Transverse colon (tissue), 4 donors: ENCODE measurements around the gene RHOBTB1. TPM values are rescaled to one million over a fixed set of nuclear protein-coding genes. Genes with fewer than 3 reads are reported as not detected.

Experiments used
- DNase-seq: peaks from one replicate; pipeline ENCODE4 v3.0.0-alpha.2; 2019
- H3K27ac ChIP-seq, 4 donors: fragments of 200-600 bp; sonication (generic); 2 replicates each; pipeline ENCODE4 v1.5.1; 2016 to 2018; ENCODE audit warnings: inconsistent platforms in 4 of 4
- H3K27me3 ChIP-seq: fragments of 200-600 bp; sonication (generic); 2 replicates; pipeline ENCODE4 v1.5.1; 2017; ENCODE audit warnings: inconsistent platforms
- H3K36me3 ChIP-seq, 4 donors: fragments of 200-600 bp; sonication (generic); 2 replicates each; pipeline ENCODE4 v1.5.1; 2017 to 2019; ENCODE audit warnings: inconsistent platforms in 4 of 4
- H3K4me1 ChIP-seq, 4 donors: fragments of 200-600 bp; sonication (generic); 2 replicates each; pipeline ENCODE4 v1.5.1; 2017 to 2020; ENCODE audit warnings: inconsistent platforms in 4 of 4
- H3K4me3 ChIP-seq, 4 donors: fragments of 200-600 bp; sonication (generic); 1 replicate in 1 of 4; 2 replicates in 3 of 4; pipeline versions ENCODE4 v1.5.1 to v1.6.1; 2017 to 2019; ENCODE audit warnings: inconsistent platforms in 4 of 4
- H3K9me3 ChIP-seq, 2 donors: fragments of 200-600 bp; sonication (generic); 2 replicates each; pipeline ENCODE4 v1.5.1; 2017 to 2019; ENCODE audit warnings: inconsistent platforms in 2 of 2
- EP300 ChIP-seq: sonication (generic); formaldehyde crosslinking; IDR thresholded peaks from one replicate; pipeline ENCODE4 v1.6.1; 2017; ENCODE audit warnings: antibody characterized with exemption, low read depth
- POLR2A ChIP-seq: fragments of 450-650 bp; IDR thresholded peaks from one replicate; pipeline ENCODE4 v1.6.1; 2016; ENCODE audit warnings: antibody characterized with exemption, mild to moderate bottlenecking, moderate library complexity
- POLR2AphosphoS5 ChIP-seq, 3 donors: sonication (generic); formaldehyde crosslinking; IDR thresholded peaks; one replicate each; pipeline ENCODE4 v1.6.1; 2016; ENCODE audit warnings: antibody characterized with exemption in 3 of 3
- WGBS, 2 donors: methylation state at CpG; one replicate each; pipeline ENCODE4 v1.1.5; 2018; ENCODE audit warnings: low coverage in 1 of 2; 5-methylcytosine and 5-hydroxymethylcytosine counted together
- in situ Hi-C, 4 donors: fragments of 200-750 bp; cut with MboI; loops; one replicate each; pipeline versions ENCODE4 v1.15.0 to v1.15.1; 2017; ENCODE audit warnings: low sequenced_read_pairs in 3 of 4, low pct_ligation_motif_present in 1 of 4, low pct_unique_long_range_greater_than_20kb in 1 of 4
- intact Hi-C: fragments of 100-400 bp; cut with DNase I; formaldehyde crosslinking; loops from one replicate; pipeline ENCODE4 v1.15.1; 2023; ENCODE audit warnings: low total_unique reads
- total RNA-seq, 4 donors: library from RNA; depleted of rRNA; stranded (reverse); fragments of >200 nt; gene quantifications; one replicate each; pipeline ENCODE4 v1.1.0, GENCODE V29; 2016
- TF ChIP-seq, protein P1 (sequence below), 5 experiments: fragments of 200-600 bp in 3 of 5; fragments of 450-650 bp in 2 of 5; sonication (generic) in 3 of 5; IDR thresholded peaks; 1 replicate in 2 of 5; 2 replicates in 3 of 5; pipeline ENCODE4 v1.5.1; 2016 to 2017; ENCODE audit warnings: antibody characterized with exemption in 5 of 5, inconsistent platforms in 3 of 5, mild to moderate bottlenecking in 2 of 5, moderate library complexity in 1 of 5

Gene RHOBTB1
- total RNA-seq, 4 donors from 2014 or later, result 4.0 to 13.1 (median 9.0) TPM

DNA sequence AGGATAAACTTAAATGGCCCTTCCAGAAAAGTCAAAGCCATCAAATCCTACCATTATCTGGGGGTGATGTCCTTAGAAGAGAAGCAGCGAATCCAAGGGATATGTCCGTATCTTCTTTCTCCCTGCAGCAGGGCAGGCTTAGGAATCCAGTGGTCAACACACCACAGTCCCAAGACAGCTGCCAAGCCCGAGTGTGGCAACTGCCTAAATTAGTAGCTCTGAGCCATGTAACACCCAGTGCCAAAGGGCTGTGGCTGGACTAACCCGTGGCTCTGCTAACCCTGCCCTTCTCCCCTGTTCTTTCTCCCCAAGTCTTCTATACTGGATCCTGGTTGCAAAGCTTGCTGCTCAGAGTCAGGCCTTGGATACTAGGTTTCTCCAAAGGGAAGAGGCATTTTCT is 90.9 kb downstream of the RHOBTB1 start:
- Histone ChIP-seq H3K27ac (no peak overlapping the region), H3K4me1 (peaks cover 0 to 4% (median 0%) of the 10 kb centered on the region in 4 donors), H3K4me3 (no peak overlapping the region), H3K27me3 (no peaks in the 10 kb centered on the region), H3K36me3 (no peaks in the 10 kb centered on the region), H3K9me3 (peaks cover 0 to 5% of the 10 kb centered on the region in 2 donors)
- DNase-seq, result no peak
- intact Hi-C loops (no loop called here), in situ Hi-C loops (no loop called here)
- TF ChIP-seq, protein P1, sequence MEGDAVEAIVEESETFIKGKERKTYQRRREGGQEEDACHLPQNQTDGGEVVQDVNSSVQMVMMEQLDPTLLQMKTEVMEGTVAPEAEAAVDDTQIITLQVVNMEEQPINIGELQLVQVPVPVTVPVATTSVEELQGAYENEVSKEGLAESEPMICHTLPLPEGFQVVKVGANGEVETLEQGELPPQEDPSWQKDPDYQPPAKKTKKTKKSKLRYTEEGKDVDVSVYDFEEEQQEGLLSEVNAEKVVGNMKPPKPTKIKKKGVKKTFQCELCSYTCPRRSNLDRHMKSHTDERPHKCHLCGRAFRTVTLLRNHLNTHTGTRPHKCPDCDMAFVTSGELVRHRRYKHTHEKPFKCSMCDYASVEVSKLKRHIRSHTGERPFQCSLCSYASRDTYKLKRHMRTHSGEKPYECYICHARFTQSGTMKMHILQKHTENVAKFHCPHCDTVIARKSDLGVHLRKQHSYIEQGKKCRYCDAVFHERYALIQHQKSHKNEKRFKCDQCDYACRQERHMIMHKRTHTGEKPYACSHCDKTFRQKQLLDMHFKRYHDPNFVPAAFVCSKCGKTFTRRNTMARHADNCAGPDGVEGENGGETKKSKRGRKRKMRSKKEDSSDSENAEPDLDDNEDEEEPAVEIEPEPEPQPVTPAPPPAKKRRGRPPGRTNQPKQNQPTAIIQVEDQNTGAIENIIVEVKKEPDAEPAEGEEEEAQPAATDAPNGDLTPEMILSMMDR (IDR thresholded peaks at IDR 0.05), result no peak
- TF ChIP-seq POLR2A (no peak), POLR2AphosphoS5 (IDR thresholded peaks at IDR 0.05) (no peak), EP300 (no peak)
- 40 to 84% methylated on average over 1 to 4 of the region's 4 CpGs for WGBS, 2 donors

DNA sequence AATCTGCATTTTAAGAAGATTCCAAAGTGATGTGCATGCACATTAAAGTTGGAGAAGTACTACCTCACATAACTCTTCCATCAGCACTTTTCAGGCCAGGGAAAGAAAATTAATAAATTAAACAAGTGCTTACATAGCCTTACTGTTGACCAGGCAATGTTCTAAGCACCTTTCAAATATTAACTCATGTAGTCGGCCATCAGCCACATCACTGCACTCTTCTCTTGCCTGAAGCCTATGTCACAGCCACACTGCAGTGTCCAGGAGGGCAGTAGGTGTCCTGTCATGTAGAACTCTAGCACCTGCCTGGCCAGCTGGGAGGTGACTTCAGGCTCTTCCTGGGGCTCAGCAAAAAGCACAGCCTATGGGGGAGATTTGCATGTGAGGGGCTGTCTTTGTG is 94.2 kb downstream of the RHOBTB1 start:
- no peak for DNase-seq
- intact Hi-C loops (no loop called here), in situ Hi-C loops (no loop called here)
- H3K27ac ChIP-seq, result no peak overlapping the region
- H3K9me3 ChIP-seq, result no peaks in the 10 kb centered on the region
- TF ChIP-seq EP300, result no peak
- no peak for TF ChIP-seq POLR2AphosphoS5 (IDR thresholded peaks at IDR 0.05)
- no peak for TF ChIP-seq POLR2A
- TF ChIP-seq, protein P1 (IDR thresholded peaks at IDR 0.05), result no peak
- H3K27me3 ChIP-seq, result no peaks in the 10 kb centered on the region
- H3K4me3 ChIP-seq, result no peak overlapping the region
- no peaks in the 10 kb centered on the region for H3K36me3 ChIP-seq
- H3K4me1 ChIP-seq, result peaks cover 0 to 5% (median 0%) of the 10 kb centered on the region in 4 donors
- 56 to 77% methylated on average over 1 of the region's 1 CpG for WGBS, 2 donors

DNA sequence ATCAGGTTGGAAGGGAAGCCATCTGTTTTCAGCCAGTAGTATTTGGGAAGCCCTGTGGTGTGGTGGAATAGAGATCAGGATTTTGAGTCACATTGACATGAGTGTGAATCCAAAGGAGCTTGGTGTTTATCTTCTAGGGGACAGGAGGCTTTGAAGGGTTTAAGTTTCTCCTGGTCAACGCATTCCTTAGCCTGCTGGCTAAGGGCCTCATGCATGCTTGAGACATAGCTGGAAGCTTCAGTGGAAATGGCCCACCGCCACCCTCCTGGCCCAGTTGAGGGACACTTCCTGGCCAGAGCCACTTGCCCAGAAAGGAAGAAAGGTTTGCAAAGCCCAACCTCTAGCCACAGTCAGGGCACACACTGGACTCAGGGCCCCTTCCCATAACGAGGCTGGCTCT is 94.8 kb downstream of the RHOBTB1 start:
- WGBS, 2 donors, result 76% methylated on average over 3 of the region's 3 CpGs; no CpG with 5 or more reads in 1 of the 2 donors
- intact Hi-C loops, result no loop called here
- H3K4me3 ChIP-seq, result no peak overlapping the region
- peaks cover 0 to 5% (median 0%) of the 10 kb centered on the region in 4 donors for H3K4me1 ChIP-seq
- TF ChIP-seq POLR2AphosphoS5 (IDR thresholded peaks at IDR 0.05) (no peak), POLR2A (no peak), EP300 (no peak)
- TF ChIP-seq, protein P1 (IDR thresholded peaks at IDR 0.05), result no peak
- no peak overlapping the region for H3K27ac ChIP-seq
- in situ Hi-C loops, result no loop called here
- no peaks in the 10 kb centered on the region for H3K27me3 ChIP-seq
- H3K36me3 ChIP-seq, result no peaks in the 10 kb centered on the region
- DNase-seq, result no peak
- H3K9me3 ChIP-seq, result no peaks in the 10 kb centered on the region

DNA sequence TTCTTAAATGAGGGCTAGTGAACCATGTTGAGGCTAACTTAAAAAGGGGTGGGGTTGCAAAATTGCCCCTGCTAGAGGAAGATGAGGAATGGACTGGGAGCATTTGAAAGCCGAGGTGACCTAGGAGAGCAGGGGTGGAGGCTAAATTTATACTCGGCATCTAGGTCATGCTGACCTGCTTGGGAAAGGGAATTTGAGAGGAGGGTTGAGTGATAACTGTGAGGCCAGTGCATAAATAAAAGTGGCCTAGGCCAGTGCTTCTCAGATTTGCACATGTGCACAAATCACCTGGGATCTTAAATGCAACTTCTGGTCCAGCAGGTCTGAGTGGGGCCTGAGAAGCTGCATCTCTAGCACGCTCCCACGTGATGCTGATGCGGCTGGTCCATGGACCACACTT is 95.3 kb downstream of the RHOBTB1 start:
- no peak overlapping the region for H3K4me3 ChIP-seq
- WGBS, 2 donors, result 74 to 83% methylated on average over 5 of the region's 5 CpGs
- H3K27ac ChIP-seq, result no peak overlapping the region
- TF ChIP-seq, protein P1 (IDR thresholded peaks at IDR 0.05), result no peak
- no peak for TF ChIP-seq POLR2A
- no peak for TF ChIP-seq POLR2AphosphoS5 (IDR thresholded peaks at IDR 0.05)
- no peak for TF ChIP-seq EP300
- DNase-seq, result no peak
- H3K4me1 ChIP-seq, result peaks cover 0 to 5% (median 0%) of the 10 kb centered on the region in 4 donors
- H3K27me3 ChIP-seq, result no peaks in the 10 kb centered on the region
- no peaks in the 10 kb centered on the region for H3K36me3 ChIP-seq
- no peaks in the 10 kb centered on the region for H3K9me3 ChIP-seq
- intact Hi-C loops, result no loop called here
- in situ Hi-C loops, result no loop called here
